MCF 10A (cell line): Measurements from ENCODE around the gene HDGFL2. TPM values are rescaled to one million over a fixed set of nuclear protein-coding genes. Genes with fewer than 3 reads are reported as not detected.

ENCODE experiments used
- BruUV-seq: library from RNA; stranded (reverse); fragments of 400-500 nt; replicated peaks from 2 replicates; lab custom pipeline; 2021; lab: Mats Ljungman, UMichigan
- CTCF ChIA-PET: fragments of 300-600 bp; sonication (Branson Sonifier 250); formaldehyde crosslinking; extraction: SDS; loops from one replicate; lab custom pipeline; 2021; ENCODE audit warnings: antibody characterized with exemption, inconsistent platforms; lab: Yijun Ruan, JAX
- POLR2A ChIA-PET: fragments of 300-600, 350-650 bp; sonication (Branson Sonifier 250); formaldehyde crosslinking; extraction: SDS; loops from one replicate; lab custom pipeline; 2020; ENCODE audit warnings: antibody characterized with exemption, inconsistent platforms; lab: Yijun Ruan, JAX
- DNase-seq: peaks from one replicate; pipeline ENCODE4 v3.0.0-alpha.2; 2018; ENCODE audit not compliant: unreplicated experiment
- H3K27ac Mint-ChIP-seq: one replicate; pipeline ENCODE4 v1.8.0; 2022; ENCODE audit warnings: mild to moderate bottlenecking, low read depth, mixed read lengths; ENCODE audit not compliant: unreplicated experiment
- H3K27me3 Mint-ChIP-seq: one replicate; pipeline ENCODE4 v1.8.0; 2022; ENCODE audit warnings: mixed read lengths; ENCODE audit not compliant: insufficient read depth, unreplicated experiment
- H3K36me3 Mint-ChIP-seq: one replicate; pipeline ENCODE4 v1.8.0; 2022; ENCODE audit warnings: mild to moderate bottlenecking, moderate library complexity, mixed read lengths; ENCODE audit not compliant: insufficient read depth, unreplicated experiment
- H3K4me1 Mint-ChIP-seq: one replicate; pipeline ENCODE4 v1.8.0; 2022; ENCODE audit warnings: mixed read lengths; ENCODE audit not compliant: insufficient read depth, unreplicated experiment
- H3K4me3 Mint-ChIP-seq: one replicate; pipeline ENCODE4 v1.8.0; 2022; ENCODE audit warnings: mild to moderate bottlenecking, moderate library complexity, mixed read lengths; ENCODE audit not compliant: unreplicated experiment
- H3K9me3 Mint-ChIP-seq: one replicate; pipeline ENCODE4 v1.8.0; 2022; ENCODE audit warnings: mixed read lengths; ENCODE audit not compliant: unreplicated experiment
- intact Hi-C: fragments of 100-400 bp; cut with micrococcal nuclease; formaldehyde crosslinking; loops from 2 replicates; pipeline ENCODE4 v1.14.1; 2022
- total RNA-seq: library from RNA; stranded (reverse); gene quantifications from 2 replicates; pipeline ENCODE4 v1.2.3, GENCODE V29; 2022
- TF ChIP-seq, protein P1 (sequence below): fragments of 200-600 bp; IDR thresholded peaks from one replicate; pipeline ENCODE4 v1.8.0; 2022; ENCODE audit warnings: antibody characterized with exemption, mild to moderate bottlenecking; ENCODE audit not compliant: unreplicated experiment

HDGFL2 gene
- total RNA-seq, 1 experiment from 2014 or later, result 46.3 TPM

DNA sequence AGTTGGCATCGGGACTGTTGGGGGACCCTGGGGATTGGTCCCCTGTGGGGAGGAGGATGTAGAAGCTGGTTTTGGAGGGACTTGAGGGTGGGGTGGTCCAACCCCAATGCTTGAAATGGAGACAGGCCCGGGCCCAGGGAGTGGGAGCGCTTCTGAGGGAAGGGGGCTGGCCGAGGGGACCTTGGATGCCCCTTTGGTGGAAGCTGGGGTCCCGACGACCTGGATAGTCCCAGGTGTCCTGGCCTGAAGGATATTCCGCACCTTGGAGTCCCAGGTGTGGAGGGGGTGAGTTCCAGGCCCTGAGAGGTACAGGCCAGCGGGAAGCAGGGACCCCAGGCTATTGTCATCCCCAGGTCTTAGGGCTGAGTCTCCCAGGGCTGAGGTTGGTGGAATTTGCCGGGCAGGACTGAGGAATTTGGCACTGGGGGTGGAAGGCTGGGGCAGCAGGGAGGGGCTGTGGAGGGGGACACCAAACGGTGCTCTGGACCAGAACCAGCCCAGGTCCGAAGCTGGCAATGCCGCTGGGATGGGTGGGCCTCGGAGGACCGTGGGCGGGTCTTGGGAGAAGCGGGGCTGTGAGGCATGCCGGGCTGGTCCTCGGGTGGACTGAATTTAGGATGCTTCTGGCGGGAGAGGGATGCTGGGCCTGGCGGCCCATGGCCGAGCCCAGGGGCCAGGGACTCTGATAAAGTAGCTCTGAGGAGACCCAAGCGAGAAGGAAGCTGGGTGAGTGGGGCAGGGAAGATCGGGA lies 1.8 kb downstream of the HDGFL2 start:
- intact Hi-C loops, result no loop called here
- peaks cover 20% of the 10 kb centered on the region for H3K4me1 Mint-ChIP-seq
- H3K4me3 Mint-ChIP-seq, result no peak overlapping the region
- DNase-seq, result no peak
- no peaks in the 10 kb centered on the region for H3K27me3 Mint-ChIP-seq
- H3K9me3 Mint-ChIP-seq, result no peaks in the 10 kb centered on the region
- ChIA-PET CTCF (interaction anchor here (0.6 to 1.4 kb wide), 4 partner anchors 51 to 97 kb away, joined by 3 to 5 read pairs (median 4); no protein-coding TSS in a partner anchor), POLR2A (interaction anchor here (0.9 to 7.6 kb wide), 3 partner anchors 9 to 131 kb away, joined by 3 to 67 read pairs (median 6); partner anchors contain the start of gene UBXN6)
- peaks cover 29% of the 10 kb centered on the region for H3K36me3 Mint-ChIP-seq
- no TSS peak for BruUV-seq
- peak overlapping the region; percentile 52 for H3K27ac Mint-ChIP-seq
- TF ChIP-seq, protein P1, sequence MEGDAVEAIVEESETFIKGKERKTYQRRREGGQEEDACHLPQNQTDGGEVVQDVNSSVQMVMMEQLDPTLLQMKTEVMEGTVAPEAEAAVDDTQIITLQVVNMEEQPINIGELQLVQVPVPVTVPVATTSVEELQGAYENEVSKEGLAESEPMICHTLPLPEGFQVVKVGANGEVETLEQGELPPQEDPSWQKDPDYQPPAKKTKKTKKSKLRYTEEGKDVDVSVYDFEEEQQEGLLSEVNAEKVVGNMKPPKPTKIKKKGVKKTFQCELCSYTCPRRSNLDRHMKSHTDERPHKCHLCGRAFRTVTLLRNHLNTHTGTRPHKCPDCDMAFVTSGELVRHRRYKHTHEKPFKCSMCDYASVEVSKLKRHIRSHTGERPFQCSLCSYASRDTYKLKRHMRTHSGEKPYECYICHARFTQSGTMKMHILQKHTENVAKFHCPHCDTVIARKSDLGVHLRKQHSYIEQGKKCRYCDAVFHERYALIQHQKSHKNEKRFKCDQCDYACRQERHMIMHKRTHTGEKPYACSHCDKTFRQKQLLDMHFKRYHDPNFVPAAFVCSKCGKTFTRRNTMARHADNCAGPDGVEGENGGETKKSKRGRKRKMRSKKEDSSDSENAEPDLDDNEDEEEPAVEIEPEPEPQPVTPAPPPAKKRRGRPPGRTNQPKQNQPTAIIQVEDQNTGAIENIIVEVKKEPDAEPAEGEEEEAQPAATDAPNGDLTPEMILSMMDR, result no peak

DNA sequence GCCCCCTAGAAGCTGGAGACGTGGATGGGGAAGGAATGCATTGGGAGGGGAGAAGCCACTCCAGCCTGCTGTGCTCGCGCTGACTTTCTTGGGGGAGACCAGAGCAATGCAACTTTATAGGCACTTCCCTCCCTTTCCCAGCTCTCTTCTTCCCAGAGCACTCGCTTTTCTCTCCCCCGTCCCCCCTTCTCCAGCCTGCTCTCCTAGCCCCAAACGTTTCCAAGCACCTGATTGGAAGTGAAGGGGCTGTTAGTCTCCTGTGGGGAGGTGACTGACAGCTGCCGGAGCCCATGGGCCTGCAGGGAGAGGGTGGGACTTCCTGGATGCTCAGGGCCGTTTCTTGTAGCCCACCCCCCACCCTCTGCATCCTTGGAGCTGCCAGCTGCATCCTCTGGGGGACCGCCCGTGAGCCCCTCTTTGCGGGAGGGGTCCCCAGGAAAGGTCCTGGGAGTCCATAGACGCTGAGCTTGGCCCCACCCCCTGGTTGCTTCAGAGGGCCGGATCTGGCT lies 2.5 kb downstream of the HDGFL2 start:
- TF ChIP-seq, protein P1, result no peak
- BruUV-seq, result no TSS peak
- CTCF ChIA-PET, result interaction anchor here (0.6 to 1.4 kb wide), 3 partner anchors 51 to 162 kb away, joined by 3 to 5 read pairs (median 3); no protein-coding TSS in a partner anchor
- Mint-ChIP-seq H3K4me3 (no peak overlapping the region), H3K36me3 (peaks cover 35% of the 10 kb centered on the region), H3K27me3 (no peaks in the 10 kb centered on the region), H3K27ac (peak overlapping the region; percentile 52), H3K9me3 (no peaks in the 10 kb centered on the region), H3K4me1 (peaks cover 20% of the 10 kb centered on the region)
- POLR2A ChIA-PET, result interaction anchor here (0.7 to 7.6 kb wide), 3 partner anchors 8 to 24 kb away, joined by 3 to 67 read pairs (median 4); partner anchors contain the start of gene UBXN6
- intact Hi-C loops, result no loop called here
- no peak for DNase-seq

GRCh38 chr19:4477034-4477801 lies 5.1 kb downstream of the HDGFL2 start:
- TF ChIP-seq, protein P1, result no peak
- Mint-ChIP-seq H3K4me1 (peaks cover 20% of the 10 kb centered on the region), H3K27ac (no peak overlapping the region), H3K4me3 (no peak overlapping the region), H3K9me3 (no peaks in the 10 kb centered on the region), H3K27me3 (no peaks in the 10 kb centered on the region), H3K36me3 (peaks cover 46% of the 10 kb centered on the region)
- intact Hi-C loops, result no loop called here
- BruUV-seq, result no TSS peak
- CTCF ChIA-PET, result interaction anchor here (0.5 to 1.6 kb wide), 2 partner anchors 16 to 48 kb away, joined by 3 to 4 read pairs; no protein-coding TSS in a partner anchor
- POLR2A ChIA-PET, result interaction anchor here (0.8 to 1.8 kb wide), 3 partner anchors 21 to 134 kb away, joined by 3 to 6 read pairs (median 4); partner anchors contain the start of genes CHAF1A and MPND
- no peak for DNase-seq
